Adipose tissue (tissue), 3 donors: ENCODE results near the gene OSBPL5. TPM values are rescaled to one million over a fixed set of nuclear protein-coding genes. Genes with fewer than 3 reads are reported as not detected.

Experiments used
- H3K27ac ChIP-seq: one replicate; pipeline ENCODE4 v1.5.1; 2013; ENCODE audit warnings: low read depth, low read length
- WGBS, 3 donors: extraction: QIAGEN DNeasy Blood & Tissue Kit; methylation state at CpG; one replicate each; pipeline ENCODE4 v1.1.7; 2013; 5-methylcytosine and 5-hydroxymethylcytosine counted together
- polyA plus RNA-seq, 3 donors: library from polyadenylated mRNA; stranded (reverse); fragments of 200-250 nt; gene quantifications; one replicate each; pipeline ENCODE4 v1.2.3, GENCODE V29; 2013
- donor health status: healthy with polysubstance abuse.
- donor health status: Bipolar disorder and iron deficiency.
- donor health status: healthy.

OSBPL5 gene
- polyA plus RNA-seq, 3 donors: 9.5 to 25.3 (median 19.7) TPM

GRCh38 chr11:3102641-3102921 is 62.5 kb downstream of the OSBPL5 start:
- WGBS, 3 donors: 92 to 98% (median 95%) methylated on average over 5 of the region's 5 CpGs

DNA sequence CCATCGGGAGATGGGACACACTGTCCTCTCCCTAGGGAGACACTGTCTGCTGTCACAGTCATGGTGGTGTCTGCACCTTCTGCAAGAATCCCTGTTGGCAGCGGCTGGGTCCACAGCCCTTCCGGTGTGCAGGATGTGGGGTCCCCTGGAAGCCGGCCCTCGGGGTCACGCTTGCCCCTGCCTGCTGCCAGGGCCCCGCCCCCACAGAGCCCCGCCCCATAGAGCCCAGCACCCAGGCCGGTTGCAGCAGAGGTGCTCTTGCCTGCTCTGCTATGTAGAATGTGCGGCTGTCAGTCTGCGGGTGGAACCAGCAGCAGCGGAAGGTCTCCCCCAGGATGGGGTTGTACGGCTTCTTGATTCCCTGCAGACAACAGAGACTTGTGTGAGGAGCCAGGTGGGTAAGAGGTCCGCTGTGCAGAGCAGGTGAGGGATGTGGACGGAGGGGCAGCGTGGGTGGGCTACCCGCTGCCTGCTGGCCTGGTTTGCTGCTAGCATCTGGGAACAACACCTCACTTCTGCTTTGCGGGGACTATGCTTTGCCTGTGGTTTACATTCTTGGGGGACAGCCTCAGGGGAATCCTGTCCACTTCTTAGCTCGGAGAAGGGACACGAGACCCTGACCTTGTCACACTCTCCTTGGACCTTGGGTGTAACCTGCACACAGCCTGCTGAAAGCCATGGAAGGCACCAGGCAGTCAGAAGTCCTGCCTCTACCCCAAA is 63.0 kb downstream of the OSBPL5 start:
- WGBS, 3 donors: 87 to 89% (median 88%) methylated on average over 19 to 20 of the region's 20 CpGs
- no peak overlapping the region for H3K27ac ChIP-seq

More at GRCh38 chr11:3102641-3102921, 62.5 kb downstream of the OSBPL5 start:
- no peak overlapping the region for H3K27ac ChIP-seq

DNA sequence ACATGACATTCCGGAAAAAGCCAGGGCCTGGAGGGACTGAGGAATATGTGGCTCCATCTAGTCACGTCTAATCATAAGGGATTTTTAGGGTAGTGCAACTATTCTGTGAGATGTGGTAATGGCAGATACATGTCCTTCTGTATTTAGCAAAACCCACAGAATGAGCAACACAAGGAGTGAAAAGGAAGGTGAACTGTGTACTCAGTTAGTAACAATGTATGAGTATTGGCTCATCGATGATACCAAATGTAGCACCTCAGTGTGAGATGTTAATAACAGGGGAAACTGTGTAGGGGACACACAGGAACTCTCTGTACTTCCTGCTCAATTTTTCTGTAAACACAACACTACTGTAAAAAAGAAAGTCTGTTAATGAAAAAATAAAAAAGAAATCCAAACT is 65.9 kb downstream of the OSBPL5 start:
- no peak overlapping the region for H3K27ac ChIP-seq
- WGBS, 3 donors: 74 to 79% (median 77%) methylated on average over 3 of the region's 3 CpGs

DNA sequence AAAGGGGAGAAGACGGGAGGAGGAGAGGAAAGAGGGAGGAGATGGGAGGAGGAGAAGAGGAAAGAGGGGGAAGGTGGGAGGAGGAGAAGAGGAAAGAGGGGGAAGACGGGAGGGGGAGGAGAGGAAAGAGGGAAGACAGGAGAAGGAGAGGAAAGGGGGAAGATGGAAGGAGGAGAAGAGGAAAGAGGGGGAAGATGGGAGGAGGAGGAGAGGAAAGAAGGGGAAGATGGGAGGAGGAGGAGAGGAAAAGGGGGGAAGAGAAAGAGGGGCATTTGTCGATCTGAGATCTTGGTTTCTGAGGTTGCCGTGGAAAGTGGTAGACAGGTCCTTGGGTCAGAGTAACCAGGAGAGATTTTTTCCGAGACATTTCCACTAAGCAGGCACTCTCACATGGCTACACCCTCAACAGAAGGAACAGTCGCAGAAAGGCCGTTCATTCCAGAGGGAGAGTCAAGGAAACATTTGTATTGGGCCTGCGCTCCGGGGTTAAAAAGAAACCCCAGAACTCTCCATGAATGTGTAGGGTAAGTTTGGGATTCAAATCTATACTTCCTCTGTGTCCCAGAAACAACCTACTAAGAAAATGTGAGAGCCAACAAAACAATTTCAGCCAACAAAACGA is 68.1 kb downstream of the OSBPL5 start:
- 85 to 86% (median 86%) methylated on average over 10 of the region's 10 CpGs for WGBS, 3 donors
- no peak overlapping the region for H3K27ac ChIP-seq

GRCh38 chr11:3095712-3096361 is 69.3 kb downstream of the OSBPL5 start:
- no peak overlapping the region for H3K27ac ChIP-seq
- WGBS, 3 donors: 50 to 65% (median 51%) methylated on average over 15 of the region's 15 CpGs

GRCh38 chr11:3094223-3094824 is 70.8 kb downstream of the OSBPL5 start:
- 88 to 94% (median 91%) methylated on average over 18 to 21 of the region's 21 CpGs for WGBS, 3 donors

GRCh38 chr11:3093281-3094191 is 71.6 kb downstream of the OSBPL5 start:
- no peak overlapping the region for H3K27ac ChIP-seq
- 77 to 86% (median 80%) methylated on average over 36 of the region's 36 CpGs for WGBS, 3 donors

More at GRCh38 chr11:3094223-3094824, 70.8 kb downstream of the OSBPL5 start:
- no peak overlapping the region for H3K27ac ChIP-seq

DNA sequence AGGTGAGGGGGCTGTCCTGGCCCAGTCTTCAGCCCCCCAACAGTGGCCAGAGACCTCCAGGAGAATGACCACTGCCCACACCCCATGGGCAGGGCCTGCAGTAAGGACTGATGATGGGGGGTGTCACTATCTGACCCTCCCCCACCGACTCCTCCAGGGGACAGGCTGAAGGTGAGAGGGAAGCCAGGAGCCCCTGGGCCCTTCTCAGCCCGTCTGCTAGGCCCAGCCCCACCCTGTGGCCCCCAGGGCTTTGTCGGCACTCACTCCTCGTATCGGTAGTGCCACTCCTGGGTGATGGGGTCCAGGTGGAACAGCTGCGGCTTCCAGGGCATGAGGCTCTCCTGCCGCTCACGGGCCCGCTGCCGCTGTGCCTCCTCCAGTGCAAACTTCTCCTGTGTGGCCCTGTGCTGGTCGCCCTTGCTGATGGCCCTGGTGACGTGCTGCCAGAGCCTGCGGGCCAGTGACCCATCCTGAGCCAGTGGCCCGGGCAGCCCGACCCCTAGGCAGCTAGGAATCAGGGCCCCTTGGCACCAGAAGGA is 72.4 kb downstream of the OSBPL5 start:
- WGBS, 3 donors: 88 to 92% (median 91%) methylated on average over 15 of the region's 15 CpGs
- H3K27ac ChIP-seq: no peak overlapping the region

DNA sequence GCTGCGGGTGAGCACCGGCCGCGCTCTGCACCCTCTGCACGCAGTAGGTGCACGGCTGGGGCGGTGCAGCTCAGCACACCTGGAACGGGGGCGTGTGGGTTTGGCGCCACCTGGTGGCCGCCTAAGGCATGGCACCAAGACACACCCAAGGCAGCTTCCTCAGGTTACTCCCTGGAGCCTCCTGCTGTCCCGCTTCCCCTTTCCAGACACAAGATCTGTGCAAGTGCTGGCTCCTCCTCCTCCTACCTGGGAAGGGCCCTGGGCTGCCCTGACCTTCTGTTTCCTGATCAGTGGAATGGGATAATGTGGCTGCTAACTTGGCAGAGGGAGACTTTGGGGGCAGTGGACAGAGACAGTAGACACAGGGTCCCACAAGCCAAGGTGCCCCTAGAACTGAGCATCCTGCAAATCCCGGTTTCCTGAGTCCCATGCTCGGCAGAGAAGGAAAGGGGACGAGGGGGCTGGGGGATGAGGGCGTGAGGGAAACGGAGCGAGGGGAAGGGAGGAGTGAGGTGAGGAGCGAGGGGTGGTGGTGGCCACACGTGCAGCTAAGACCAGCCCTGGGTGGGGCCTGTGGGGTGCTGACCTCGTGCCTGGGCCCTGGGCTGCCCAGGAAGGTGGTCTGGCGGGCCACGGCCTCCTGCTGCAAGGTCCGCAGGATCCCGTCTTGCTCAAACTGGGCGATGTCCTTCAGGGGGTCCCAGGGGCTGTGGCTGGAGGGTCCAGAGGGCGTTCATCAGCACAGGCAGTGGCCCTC is 73.1 kb downstream of the OSBPL5 start:
- 40 to 46% (median 40%) methylated on average over 23 to 27 of the region's 27 CpGs for WGBS, 3 donors
- no peak overlapping the region for H3K27ac ChIP-seq

GRCh38 chr11:3091081-3091845 is 73.8 kb downstream of the OSBPL5 start:
- no peak overlapping the region for H3K27ac ChIP-seq
- WGBS, 3 donors: 67 to 78% (median 75%) methylated on average over 14 of the region's 14 CpGs

- no peak overlapping the region for H3K27ac ChIP-seq
- WGBS, 3 donors: 91 to 94% (median 93%) methylated on average over 13 of the region's 13 CpGs
Observed at GRCh38 chr11:3090096-3090901, 74.8 kb downstream of the OSBPL5 start.

DNA sequence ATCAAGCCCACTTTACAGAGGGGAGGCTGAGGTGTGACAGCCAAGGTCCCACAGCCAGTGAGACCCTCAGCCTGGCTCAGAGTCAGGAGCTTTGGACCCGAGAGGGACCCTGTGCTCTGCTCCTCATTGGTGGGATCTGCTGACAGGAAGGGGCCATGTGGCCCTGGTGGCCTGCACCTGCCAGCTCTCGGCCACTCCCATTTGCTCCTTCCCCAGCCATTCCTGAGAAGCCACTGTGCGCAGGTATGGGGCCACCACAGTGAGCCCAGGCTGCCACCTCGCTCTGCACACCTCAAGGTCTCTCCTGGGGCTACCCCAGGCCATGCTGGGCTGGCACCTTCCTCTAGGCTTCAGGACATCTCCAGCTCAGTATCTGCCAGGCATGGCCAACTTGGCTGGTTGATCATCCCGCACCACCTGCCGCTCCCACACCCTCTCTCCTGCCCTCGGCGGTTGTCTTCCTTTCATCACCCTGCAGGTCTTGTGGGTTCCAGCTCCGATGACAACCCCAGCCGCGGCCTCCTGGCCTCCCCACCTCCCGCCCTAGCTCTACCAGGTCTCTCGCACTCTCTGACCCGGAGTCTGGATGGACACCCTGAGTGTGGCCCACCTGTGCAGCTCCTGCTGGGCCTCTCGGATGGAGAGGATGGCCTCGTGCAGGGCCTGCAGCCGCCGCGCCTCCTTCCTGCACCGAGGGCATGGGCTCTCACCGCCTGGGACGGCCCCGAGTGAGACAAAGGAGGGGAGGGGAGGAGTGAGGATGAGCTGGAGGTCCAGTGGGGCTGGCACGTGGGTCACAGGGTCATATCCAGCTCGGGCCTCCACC is 75.7 kb downstream of the OSBPL5 start:
- WGBS, 3 donors: 87 to 91% (median 90%) methylated on average over 21 to 25 of the region's 25 CpGs
- H3K27ac ChIP-seq: no peak overlapping the region

GRCh38 chr11:3088806-3089205 is 76.3 kb downstream of the OSBPL5 start:
- 83 to 90% (median 88%) methylated on average over 14 of the region's 14 CpGs for WGBS, 3 donors
- no peak overlapping the region for H3K27ac ChIP-seq

DNA sequence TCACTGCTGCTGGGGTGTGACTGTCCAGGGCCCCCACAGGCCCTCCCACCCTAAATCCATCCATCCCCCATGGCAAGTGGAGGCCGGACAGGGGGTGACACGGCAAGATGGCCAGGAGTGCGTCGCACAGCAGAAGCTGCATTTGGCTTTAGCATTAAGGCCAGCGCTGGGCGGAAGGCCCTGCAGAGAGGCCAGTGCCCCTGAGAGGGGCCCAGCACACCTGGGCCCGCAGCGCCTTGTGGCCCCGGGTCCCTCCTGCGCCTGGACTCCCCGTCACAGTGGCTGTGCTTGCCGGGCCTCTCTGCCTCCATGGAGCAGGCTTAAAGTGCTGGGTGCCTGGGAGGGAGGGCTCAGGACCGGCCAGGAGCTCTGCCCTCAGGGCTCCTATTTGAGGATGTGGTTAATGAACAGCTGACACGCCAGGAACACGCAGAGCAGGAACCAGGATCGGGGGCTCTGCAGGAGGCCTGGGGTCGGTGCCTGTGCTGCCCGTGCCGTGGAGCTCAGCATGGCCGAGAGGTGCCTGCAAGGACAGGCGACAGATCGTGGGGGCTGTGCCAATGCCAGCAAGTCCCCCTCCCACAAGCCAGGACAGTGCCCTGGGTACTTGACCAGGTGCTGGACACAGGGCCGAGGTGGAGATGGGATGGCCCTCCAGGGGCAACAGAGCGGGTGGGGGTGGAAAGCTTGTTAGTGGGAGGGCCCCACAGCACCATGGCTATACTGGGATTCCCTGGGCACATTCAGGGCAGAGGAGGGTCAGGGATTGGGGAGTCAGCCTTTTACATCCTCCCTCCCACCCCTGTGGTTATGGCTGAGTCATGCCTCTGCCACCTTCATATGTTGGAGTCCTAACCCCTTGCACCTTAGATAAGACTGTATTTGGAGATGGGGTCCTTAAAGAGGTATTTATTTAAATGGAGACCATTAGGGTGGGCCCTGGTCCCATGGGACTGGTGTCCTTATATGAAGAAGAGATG is 77.0 kb downstream of the OSBPL5 start:
- H3K27ac ChIP-seq: no peak overlapping the region
- 76 to 83% (median 76%) methylated on average over 23 to 24 of the region's 24 CpGs for WGBS, 3 donors
